Mesenchymal stem cell (in vitro differentiated cells and primary cell): ENCODE results near the gene GAS6.

ENCODE experiments used
- DNase-seq: peaks from one replicate; pipeline ENCODE4 v3.0.0-alpha.2; 2013
- H2AFZ ChIP-seq: one replicate; pipeline ENCODE4 v1.6.1; 2013; ENCODE audit warnings: low read depth, mild to moderate bottlenecking, control low read depth, inconsistent platforms, low read length, moderate library complexity
- H2AK5ac ChIP-seq: 2 replicates; pipeline ENCODE4 v1.6.1; 2013; ENCODE audit warnings: low read length, moderate library complexity, mild to moderate bottlenecking, inconsistent platforms; ENCODE audit not compliant: severe bottlenecking
- H2BK120ac ChIP-seq: one replicate; pipeline ENCODE4 v1.6.1; 2013; ENCODE audit warnings: low read depth, mild to moderate bottlenecking, inconsistent platforms, low read length, moderate library complexity
- H2BK12ac ChIP-seq, 2 experiments: one replicate each; pipeline ENCODE4 v1.6.1; 2013; ENCODE audit warnings: inconsistent platforms in 2 of 2, low read length in 2 of 2, mild to moderate bottlenecking in 2 of 2, moderate library complexity in 2 of 2, control low read depth in 1 of 2
- H2BK15ac ChIP-seq: one replicate; pipeline ENCODE4 v1.6.1; 2013; ENCODE audit warnings: mild to moderate bottlenecking, low read depth, inconsistent platforms; ENCODE audit not compliant: poor library complexity, severe bottlenecking
- H2BK5ac ChIP-seq: 2 replicates; pipeline ENCODE4 v1.6.1; 2013; ENCODE audit warnings: low read depth, mild to moderate bottlenecking, low read length, control low read depth, inconsistent platforms; ENCODE audit not compliant: poor library complexity, severe bottlenecking
- H3K14ac ChIP-seq, 2 experiments: one replicate each; pipeline ENCODE4 v1.6.1; 2013; ENCODE audit warnings: inconsistent platforms in 2 of 2, low read length in 2 of 2, control low read depth in 1 of 2, mild to moderate bottlenecking in 1 of 2, moderate library complexity in 1 of 2
- H3K18ac ChIP-seq, 2 experiments: one replicate each; pipeline ENCODE4 v1.6.1; 2013; ENCODE audit warnings: inconsistent platforms in 2 of 2, low read length in 2 of 2, control low read depth in 1 of 2, low read depth in 1 of 2, mild to moderate bottlenecking in 1 of 2
- H3K23ac ChIP-seq, 2 experiments: one replicate each; pipeline ENCODE4 v1.6.1; 2013; ENCODE audit warnings: inconsistent platforms in 2 of 2, low read length in 2 of 2, mild to moderate bottlenecking in 2 of 2, moderate library complexity in 2 of 2, control low read depth in 1 of 2
- H3K27ac ChIP-seq: 2 replicates; pipeline ENCODE4 v1.5.1; 2013; ENCODE audit warnings: mild to moderate bottlenecking, moderate library complexity, low read length, control low read depth, inconsistent platforms; ENCODE audit not compliant: poor library complexity, severe bottlenecking
- H3K27me3 ChIP-seq, 2 experiments: 2 replicates each; pipeline versions ENCODE4 v1.6.1 to v1.7.0; 2013; ENCODE audit warnings: low read length in 2 of 2, mild to moderate bottlenecking in 2 of 2, moderate library complexity in 2 of 2, control low read depth in 1 of 2, inconsistent platforms in 1 of 2; ENCODE audit not compliant: control insufficient read depth in 1 of 2, insufficient read depth in 1 of 2
- H3K36me3 ChIP-seq, 2 experiments: 2 replicates each; pipeline versions ENCODE4 v1.6.1 to v1.7.0; 2013; ENCODE audit warnings: low read length in 2 of 2, control low read depth in 1 of 2, inconsistent platforms in 1 of 2, low read depth in 1 of 2, mild to moderate bottlenecking in 1 of 2; ENCODE audit not compliant: insufficient read depth in 2 of 2, control insufficient read depth in 1 of 2
- H3K4ac ChIP-seq, 2 experiments: one replicate each; pipeline ENCODE4 v1.6.1; 2013; ENCODE audit warnings: inconsistent platforms in 2 of 2, low read length in 2 of 2, mild to moderate bottlenecking in 2 of 2, moderate library complexity in 2 of 2, control low read depth in 1 of 2, low read depth in 1 of 2
- H3K4me1 ChIP-seq: 2 replicates; pipeline ENCODE4 v1.6.1; 2013; ENCODE audit warnings: low read depth, low read length, control low read depth; ENCODE audit not compliant: control insufficient read depth, insufficient read depth
- H3K4me2 ChIP-seq: 2 replicates; pipeline ENCODE4 v1.6.1; 2013; ENCODE audit warnings: low read length, mild to moderate bottlenecking, inconsistent platforms; ENCODE audit not compliant: poor library complexity, severe bottlenecking
- H3K4me3 ChIP-seq, 2 experiments: 2 replicates each; pipeline versions ENCODE4 v1.5.1 to v1.7.0; 2013; ENCODE audit warnings: low read length in 2 of 2, mild to moderate bottlenecking in 2 of 2, control low read depth in 1 of 2, low read depth in 1 of 2; ENCODE audit not compliant: insufficient read depth in 1 of 2
- H3K79me1 ChIP-seq: replicated peaks from 2 replicates; pipeline ENCODE4 v1.6.1; 2013; ENCODE audit warnings: mild to moderate bottlenecking, control low read depth, low read length, inconsistent platforms; ENCODE audit not compliant: poor library complexity, severe bottlenecking
- H3K9ac ChIP-seq: 2 replicates; pipeline ENCODE4 v1.7.0; 2013; ENCODE audit warnings: mild to moderate bottlenecking, low read length, moderate library complexity
- H3K9me3 ChIP-seq: 2 replicates; pipeline ENCODE4 v1.7.0; 2013; ENCODE audit warnings: mild to moderate bottlenecking, low read length; ENCODE audit not compliant: control insufficient read depth
- H4K8ac ChIP-seq: one replicate; pipeline ENCODE4 v1.6.1; 2013; ENCODE audit warnings: inconsistent platforms, mild to moderate bottlenecking, low read length, moderate library complexity
- H4K91ac ChIP-seq: one replicate; pipeline ENCODE4 v1.6.1; 2013; ENCODE audit warnings: mild to moderate bottlenecking, low read length, inconsistent platforms
- WGBS: methylation state at CpG from one replicate; pipeline ENCODE4 v1.1.7; 2013; ENCODE audit warnings: mixed read lengths; 5-methylcytosine and 5-hydroxymethylcytosine counted together

GAS6 gene

DNA sequence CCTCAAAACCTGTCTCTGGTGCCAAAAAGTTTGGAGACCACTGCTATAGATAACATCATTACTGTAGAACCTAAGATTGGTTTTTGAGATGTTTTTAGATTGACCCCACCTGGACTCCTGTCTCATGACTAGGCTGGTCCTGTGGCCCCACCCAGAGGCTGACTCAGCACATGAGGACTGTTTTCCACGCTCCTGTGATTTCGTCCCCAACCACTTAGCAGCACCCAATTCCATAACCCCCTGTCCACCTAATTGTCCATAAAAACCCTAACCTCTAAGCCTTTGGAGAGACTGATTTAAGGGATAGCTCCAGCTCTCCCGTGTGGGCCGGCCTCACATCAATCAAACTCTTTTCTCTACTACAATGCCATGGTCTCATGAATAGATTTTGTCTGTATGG lies 25.6 kb upstream of the GAS6 start:
- no peak overlapping the region for H3K4me3 ChIP-seq
- peaks cover 2% of the 10 kb centered on the region for H3K4me1 ChIP-seq
- H3K79me1 ChIP-seq, result no peaks in the 10 kb centered on the region
- no peaks in the 10 kb centered on the region for H3K27me3 ChIP-seq
- no peak overlapping the region for H4K8ac ChIP-seq
- no peak overlapping the region for H2BK5ac ChIP-seq
- H2AK5ac ChIP-seq, result peak overlapping the region; percentile 38
- H3K14ac ChIP-seq, result no peak overlapping the region
- no peaks in the 10 kb centered on the region for H3K9me3 ChIP-seq
- H4K91ac ChIP-seq, result no peak overlapping the region
- H2BK12ac ChIP-seq, result no peak overlapping the region
- no peak overlapping the region for H2BK15ac ChIP-seq
- no peak overlapping the region for H3K23ac ChIP-seq
- H3K27ac ChIP-seq, result no peak overlapping the region
- no peak overlapping the region for H2BK120ac ChIP-seq
- no peak overlapping the region for H2AFZ ChIP-seq
- 89% methylated on average over 2 of the region's 4 CpGs for WGBS
- H3K18ac ChIP-seq, result no peak overlapping the region
- DNase-seq, result no peak
- H3K36me3 ChIP-seq, result no peaks in the 10 kb centered on the region
- H3K4me2 ChIP-seq, result no peak overlapping the region
- no peak overlapping the region for H3K9ac ChIP-seq
- H3K4ac ChIP-seq, result no peak overlapping the region

DNA sequence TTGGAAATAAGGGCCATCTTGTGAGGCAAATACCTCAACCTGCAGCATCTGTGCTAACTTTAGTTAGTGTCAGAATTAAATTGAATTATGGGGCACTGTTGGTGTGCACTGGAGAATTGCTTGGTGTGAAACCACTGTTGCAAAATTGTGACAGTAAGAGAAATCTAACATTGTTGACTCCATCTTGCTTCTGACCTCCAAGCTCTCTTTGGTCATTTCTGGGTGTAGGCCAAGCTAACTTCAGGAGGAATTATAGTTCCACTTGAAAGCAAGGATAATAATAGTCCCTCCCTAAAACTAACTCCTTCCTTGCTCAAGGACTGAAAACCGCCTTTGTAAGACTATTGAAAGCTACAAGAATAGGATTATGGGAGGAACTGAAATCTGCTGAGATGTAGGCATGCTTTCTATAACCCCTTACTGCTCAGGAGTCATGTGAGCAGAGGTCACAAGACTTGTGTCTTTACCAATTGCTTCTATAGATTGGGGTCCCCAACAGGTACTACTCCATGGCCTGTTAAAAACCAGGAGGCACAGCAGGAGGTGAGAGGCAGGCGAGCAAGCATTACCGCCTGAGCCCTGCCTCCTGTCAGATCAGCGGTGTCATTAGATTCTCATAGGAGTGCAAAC lies 24.9 kb upstream of the GAS6 start:
- Histone ChIP-seq H2AK5ac (no peak overlapping the region), H3K4me3 (no peak overlapping the region), H4K91ac (no peak overlapping the region), H3K14ac (no peak overlapping the region), H2AFZ (no peak overlapping the region), H3K23ac (no peak overlapping the region), H3K9me3 (no peaks in the 10 kb centered on the region), H3K4me2 (no peak overlapping the region), H2BK15ac (peak overlapping the region; percentile 30), H3K27me3 (no peaks in the 10 kb centered on the region), H3K4ac (no peak overlapping the region), H3K9ac (no peak overlapping the region), H3K4me1 (peaks cover 2% of the 10 kb centered on the region), H2BK12ac (no peak overlapping the region), H3K18ac (no peak overlapping the region), H3K79me1 (no peaks in the 10 kb centered on the region), H3K36me3 (no peaks in the 10 kb centered on the region), H3K27ac (no peak overlapping the region), H2BK5ac (no peak overlapping the region), H4K8ac (no peak overlapping the region), H2BK120ac (no peak overlapping the region)
- WGBS, result 91% methylated on average over 4 of the region's 4 CpGs
- no peak for DNase-seq

DNA sequence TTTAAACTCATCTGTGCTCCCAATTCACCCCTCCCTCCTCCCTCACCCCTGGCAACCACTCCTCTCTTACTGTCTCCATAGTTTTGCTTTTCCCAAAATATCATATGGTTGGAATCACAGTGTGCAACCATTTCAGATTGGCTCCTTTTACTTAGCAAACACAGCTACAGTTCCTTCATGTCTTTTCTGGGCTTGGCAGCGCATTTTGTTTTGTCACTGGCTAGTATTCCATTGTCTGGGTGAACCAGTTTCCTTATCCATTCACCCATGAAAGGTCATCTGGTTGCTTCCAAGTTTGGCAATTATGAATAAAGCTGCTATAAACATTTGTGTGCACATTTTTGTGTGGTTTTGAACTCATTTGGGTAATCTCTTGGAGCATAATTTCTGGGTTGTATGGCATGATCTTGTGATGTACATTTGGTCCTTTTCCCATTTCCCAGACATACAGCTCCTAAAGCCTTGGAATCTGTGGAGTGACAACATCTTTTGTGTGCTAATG lies 23.9 kb upstream of the GAS6 start:
- no peak for DNase-seq
- Histone ChIP-seq H3K4me3 (no peak overlapping the region), H3K27me3 (peaks cover 0 to 1% of the 10 kb centered on the region in 2 experiments), H3K36me3 (peaks cover 0 to 3% of the 10 kb centered on the region in 2 experiments), H3K4ac (no peak overlapping the region), H2BK5ac (no peak overlapping the region), H3K14ac (no peak overlapping the region), H2BK120ac (no peak overlapping the region), H3K27ac (no peak overlapping the region), H3K79me1 (no peaks in the 10 kb centered on the region), H4K8ac (no peak overlapping the region), H3K9ac (no peak overlapping the region), H4K91ac (no peak overlapping the region), H3K23ac (no peak overlapping the region), H2AK5ac (no peak overlapping the region), H3K18ac (no peak overlapping the region), H2BK12ac (no peak overlapping the region), H2AFZ (no peak overlapping the region), H3K4me2 (no peak overlapping the region), H3K4me1 (peaks cover 3% of the 10 kb centered on the region), H3K9me3 (no peaks in the 10 kb centered on the region), H2BK15ac (no peak overlapping the region)
- whole genome bisulfite sequencing, result 100% methylated on average over 1 of the region's 1 CpG

DNA sequence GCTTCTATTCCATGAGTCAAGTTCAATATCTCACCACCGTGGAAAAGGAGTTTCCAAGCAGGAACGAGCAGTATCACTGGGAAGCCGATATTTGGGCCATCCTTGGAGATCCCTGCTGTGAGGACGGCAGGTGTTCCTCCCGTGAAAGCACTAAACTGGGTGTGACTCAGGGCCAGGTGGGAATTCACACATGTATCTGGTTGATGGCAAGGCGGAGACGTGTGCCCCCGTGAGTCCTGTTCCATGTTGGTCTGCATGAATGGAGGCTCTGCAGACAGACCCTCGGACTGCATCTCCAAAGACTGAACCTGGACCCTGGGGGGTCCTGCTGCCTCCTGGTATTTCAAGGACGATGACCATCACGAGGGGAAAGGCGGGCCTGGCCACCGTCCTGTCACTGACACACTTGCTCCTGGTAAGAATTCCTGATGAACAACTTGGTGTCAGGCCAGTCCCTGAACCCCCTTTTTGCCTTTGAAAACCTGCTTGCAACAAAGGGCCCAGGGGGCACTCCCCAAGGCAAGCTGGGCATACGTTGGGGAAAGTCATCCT lies 22.8 kb upstream of the GAS6 start:
- peaks cover 5% of the 10 kb centered on the region for H3K4me1 ChIP-seq
- no peak overlapping the region for H2BK5ac ChIP-seq
- H3K4ac ChIP-seq, result no peak overlapping the region
- H3K18ac ChIP-seq, result no peak overlapping the region
- H3K9ac ChIP-seq, result no peak overlapping the region
- H2AK5ac ChIP-seq, result no peak overlapping the region
- H2AFZ ChIP-seq, result no peak overlapping the region
- H2BK15ac ChIP-seq, result no peak overlapping the region
- no peak overlapping the region for H3K14ac ChIP-seq
- peaks cover 0 to 2% of the 10 kb centered on the region in 2 experiments for H3K27me3 ChIP-seq
- no peak overlapping the region for H3K4me2 ChIP-seq
- no peak overlapping the region for H4K91ac ChIP-seq
- H2BK12ac ChIP-seq, result no peak overlapping the region
- no peaks in the 10 kb centered on the region for H3K9me3 ChIP-seq
- peak overlapping the region in 1 of 2 experiments; percentile 70 for H3K23ac ChIP-seq
- H3K79me1 ChIP-seq, result no peaks in the 10 kb centered on the region
- no peak overlapping the region for H3K4me3 ChIP-seq
- H2BK120ac ChIP-seq, result no peak overlapping the region
- H4K8ac ChIP-seq, result no peak overlapping the region
- no peak for DNase-seq
- WGBS, result 90% methylated on average over 14 of the region's 14 CpGs
- peaks cover 0 to 3% of the 10 kb centered on the region in 2 experiments for H3K36me3 ChIP-seq
- H3K27ac ChIP-seq, result no peak overlapping the region
